NCI-H1417 (cell line): ENCODE data around the gene TMEM239.
A peak's percentile ranks its signal among the peaks of the same experiment; 100 is the strongest.
"Not testable (repeated sequence)": the region's sequence is repeated elsewhere in the genome, so short reads cannot be mapped to it uniquely, and the experiment has no call there.

Experiments
- DNase-seq, 3 experiments: peaks; one replicate each; lab custom pipeline; 2025; lab: John Stamatoyannopoulos, UW

Gene TMEM239

GRCh38 chr20:2820896-2821869 is 5.0 kb downstream of the TMEM239 start:
- no peak for DNase-seq

- peak in 2 of 3 experiments; percentile 10 for DNase-seq
These were observed 5.9 kb downstream of the TMEM239 start for GRCh38 chr20:2822073-2822472.

GRCh38 chr20:2825761-2826160 is 9.6 kb downstream of the TMEM239 start:
- no peak for DNase-seq

GRCh38 chr20:2826655-2827054 is 10.5 kb downstream of the TMEM239 start:
- DNase-seq, result no peak

- DNase-seq, result no peak
These were observed 13.2 kb downstream of the TMEM239 start for GRCh38 chr20:2829376-2829775.

- DNase-seq, result not testable (repeated sequence)
These were observed 15.0 kb downstream of the TMEM239 start for GRCh38 chr20:2831206-2831605.

- no peak for DNase-seq
These were observed 17.6 kb downstream of the TMEM239 start for GRCh38 chr20:2833761-2834160.

GRCh38 chr20:2834401-2835110 is 18.4 kb downstream of the TMEM239 start:
- DNase-seq, result no peak

GRCh38 chr20:2835331-2835796 is 19.2 kb downstream of the TMEM239 start:
- no peak for DNase-seq

GRCh38 chr20:2836035-2836434 is 19.9 kb downstream of the TMEM239 start:
- no peak for DNase-seq

- DNase-seq, result no peak
These were observed 21.2 kb downstream of the TMEM239 start for GRCh38 chr20:2837221-2837960.

- no peak for DNase-seq
These were observed 22.1 kb downstream of the TMEM239 start for GRCh38 chr20:2838170-2838797.

GRCh38 chr20:2838847-2839671 is 22.9 kb downstream of the TMEM239 start:
- DNase-seq, result no peak

- no peak for DNase-seq
These were observed 23.6 kb downstream of the TMEM239 start for GRCh38 chr20:2839732-2840137.

- DNase-seq, result peak; percentile 88 to 98 (median 95)
These were observed 24.2 kb downstream of the TMEM239 start, which contains the start of the genes PCED1A and VPS16 for GRCh38 chr20:2840138-2840966. Gene PCED1A (minus strand): TSS chr20:2840655. CDS start chr20:2839912, 743 bp downstream. Gene VPS16 (plus strand): TSS chr20:2840745. CDS start chr20:2840775, 30 bp downstream.

- DNase-seq, result peak in 2 of 3 experiments; percentile 74 to 76
These were observed 24.9 kb downstream of the TMEM239 start for GRCh38 chr20:2840967-2841531.

GRCh38 chr20:2845607-2846006 is 29.4 kb downstream of the TMEM239 start:
- DNase-seq, result no peak

GRCh38 chr20:2846698-2847097 is 30.5 kb downstream of the TMEM239 start:
- no peak for DNase-seq

GRCh38 chr20:2847802-2848201 is 31.6 kb downstream of the TMEM239 start:
- DNase-seq, result no peak
